IMR-90 (cell line): ENCODE results near the gene TMTC1. TPM values are rescaled to one million over a fixed set of nuclear protein-coding genes. Genes with fewer than 3 reads are reported as not detected.
A peak's percentile ranks its signal among the peaks of the same experiment; 100 is the strongest.

Source experiments
- ATAC-seq: fragments of 200-7000 bp; cut with Tn5 transposase; 2 replicates; pipeline ENCODE4 v1.9.1; 2020; ENCODE audit warnings: low read depth, mild to moderate bottlenecking, moderate library complexity
- BruUV-seq: library from RNA; stranded (reverse); fragments of 400-500 nt; replicated peaks from 2 replicates; lab custom pipeline; 2021; lab: Mats Ljungman, UMichigan
- CTCF ChIA-PET: fragments of 300-600 bp; formaldehyde crosslinking; extraction: SDS; loops from one replicate; lab custom pipeline; 2021; ENCODE audit warnings: antibody characterized with exemption; lab: Yijun Ruan, JAX
- POLR2A ChIA-PET: fragments of 300-600 bp; sonication (Branson Sonifier 250); formaldehyde crosslinking; loops from one replicate; lab custom pipeline; 2022; ENCODE audit warnings: antibody characterized with exemption; ENCODE audit not compliant: unreplicated experiment; lab: Charles Lee
- DNase-seq: peaks from one replicate; pipeline ENCODE4 v3.0.0; 2013
- H2AFZ ChIP-seq: replicated peaks from 2 replicates; pipeline ENCODE3; 2013; ENCODE audit warnings: low read length, mild to moderate bottlenecking; ENCODE audit not compliant: poor library complexity
- H2AK5ac ChIP-seq: 2 replicates; pipeline ENCODE4 v1.6.1; 2013; ENCODE audit warnings: low read depth, low read length, inconsistent platforms
- H2AK9ac ChIP-seq: replicated peaks from 2 replicates; pipeline ENCODE3; 2013; ENCODE audit warnings: mild to moderate bottlenecking, low read depth, low read length, moderate library complexity; ENCODE audit not compliant: poor library complexity
- H2BK120ac ChIP-seq: 2 replicates; pipeline ENCODE4 v1.6.1; 2013; ENCODE audit warnings: low read depth, low read length, inconsistent platforms
- H2BK15ac ChIP-seq: 3 replicates; pipeline ENCODE4 v1.6.1; 2013; ENCODE audit warnings: low read depth, low read length, inconsistent platforms
- H2BK20ac ChIP-seq: 2 replicates; pipeline ENCODE4 v1.6.1; 2013; ENCODE audit warnings: low read depth, mild to moderate bottlenecking, inconsistent platforms, low read length, moderate library complexity
- H2BK5ac ChIP-seq: 2 replicates; pipeline ENCODE4 v1.6.1; 2013; ENCODE audit warnings: mild to moderate bottlenecking, low read depth, low read length, inconsistent platforms; ENCODE audit not compliant: poor library complexity, severe bottlenecking
- H3K14ac ChIP-seq: replicated peaks from 2 replicates; pipeline ENCODE4 v1.6.1; 2013; ENCODE audit warnings: low read depth, low read length, inconsistent platforms
- H3K18ac ChIP-seq: 2 replicates; pipeline ENCODE4 v1.6.1; 2013; ENCODE audit warnings: low read depth, low read length, control low read depth
- H3K23ac ChIP-seq: 2 replicates; pipeline ENCODE4 v1.6.1; 2013; ENCODE audit warnings: low read depth, low read length, inconsistent platforms
- H3K27ac ChIP-seq: 2 replicates; pipeline ENCODE4 v1.5.1; 2013; ENCODE audit warnings: mild to moderate bottlenecking, control low read depth, low read length; ENCODE audit not compliant: insufficient read depth
- H3K27me3 ChIP-seq: 2 replicates; pipeline ENCODE4 v1.6.1; 2013; ENCODE audit warnings: low read length; ENCODE audit not compliant: control insufficient read depth, insufficient read depth
- H3K36me3 ChIP-seq: 2 replicates; pipeline ENCODE4 v1.6.1; 2013; ENCODE audit warnings: low read length, mixed read lengths; ENCODE audit not compliant: control insufficient read depth, insufficient read depth
- H3K4ac ChIP-seq: 2 replicates; pipeline ENCODE4 v1.6.1; 2013; ENCODE audit warnings: low read depth, low read length, inconsistent platforms
- H3K4me1 ChIP-seq: 2 replicates; pipeline ENCODE4 v1.6.1; 2013; ENCODE audit warnings: low read length, mixed read lengths; ENCODE audit not compliant: control insufficient read depth, insufficient read depth
- H3K4me2 ChIP-seq: 2 replicates; pipeline ENCODE4 v1.6.1; 2013; ENCODE audit warnings: low read depth, mild to moderate bottlenecking, control low read depth, low read length, moderate library complexity
- H3K4me3 ChIP-seq: 2 replicates; pipeline ENCODE4 v1.5.1; 2013; ENCODE audit warnings: low read depth, mild to moderate bottlenecking, control low read depth, low read length, moderate library complexity; ENCODE audit not compliant: insufficient read depth
- H3K56ac ChIP-seq: 2 replicates; pipeline ENCODE4 v1.6.1; 2013; ENCODE audit warnings: low read length, inconsistent platforms; ENCODE audit not compliant: insufficient read depth; ENCODE audit errors: extremely low read depth
- H3K79me1 ChIP-seq, 2 experiments: 2 replicates each; pipeline ENCODE4 v1.6.1; 2013; ENCODE audit warnings: low read length in 2 of 2, inconsistent platforms in 1 of 2, low read depth in 1 of 2
- H3K9ac ChIP-seq: 2 replicates; pipeline ENCODE4 v1.6.1; 2013; ENCODE audit warnings: low read depth, low read length, control low read depth
- H3K9me1 ChIP-seq: 2 replicates; pipeline ENCODE4 v1.6.1; 2013; ENCODE audit warnings: low read length, inconsistent platforms; ENCODE audit not compliant: insufficient read depth
- H3K9me3 ChIP-seq: 2 replicates; pipeline ENCODE4 v1.6.1; 2013; ENCODE audit warnings: low read length; ENCODE audit not compliant: control insufficient read depth, insufficient read depth
- H4K20me1 ChIP-seq: 2 replicates; pipeline ENCODE4 v1.6.1; 2013; ENCODE audit warnings: low read length, inconsistent platforms; ENCODE audit not compliant: insufficient read depth
- H4K5ac ChIP-seq: 2 replicates; pipeline ENCODE4 v1.6.1; 2013; ENCODE audit warnings: mild to moderate bottlenecking, low read depth, low read length, control low read depth
- H4K8ac ChIP-seq, 2 experiments: 2 replicates each; pipeline ENCODE4 v1.6.1; 2013; ENCODE audit warnings: low read depth in 2 of 2, low read length in 2 of 2, control low read depth in 1 of 2, inconsistent platforms in 1 of 2
- H4K91ac ChIP-seq: 2 replicates; pipeline ENCODE4 v1.6.1; 2013; ENCODE audit warnings: low read depth, low read length, inconsistent platforms; ENCODE audit not compliant: insufficient read depth
- BHLHE40 ChIP-seq: fragments of 150-350 bp; IDR thresholded peaks from 2 replicates; pipeline ENCODE4 v1.6.1; 2016; ENCODE audit warnings: mild to moderate bottlenecking, low read depth, low read length
- CEBPB ChIP-seq: IDR thresholded peaks from 2 replicates; pipeline ENCODE4 v1.6.1; 2012; ENCODE audit warnings: low read depth, low read length, improper control_type of control experiment
- CHD1 ChIP-seq: IDR thresholded peaks from 2 replicates; pipeline ENCODE4 v1.6.1; 2012; ENCODE audit warnings: low read depth, low read length, improper control_type of control experiment
- FOS ChIP-seq: fragments of 150-350 bp; IDR thresholded peaks from 2 replicates; pipeline ENCODE4 v1.6.1; 2016; ENCODE audit warnings: low read depth, low read length
- MAZ ChIP-seq: IDR thresholded peaks from 2 replicates; pipeline ENCODE4 v1.6.1; 2012; ENCODE audit warnings: low read depth, mild to moderate bottlenecking, low read length, improper control_type of control experiment, moderate library complexity, borderline replicate concordance
- MXI1 ChIP-seq: IDR thresholded peaks from 2 replicates; pipeline ENCODE4 v1.6.1; 2012; ENCODE audit warnings: low read depth, mild to moderate bottlenecking, low read length, moderate library complexity, borderline replicate concordance
- NFE2L2 ChIP-seq: fragments of 150-350 bp; IDR thresholded peaks from 2 replicates; pipeline ENCODE4 v1.6.1; 2016; ENCODE audit warnings: low read depth, mild to moderate bottlenecking, low read length
- POLR2A ChIP-seq: IDR thresholded peaks from 2 replicates; pipeline ENCODE4 v1.6.1; 2012; ENCODE audit warnings: mild to moderate bottlenecking, low read depth, low read length
- RAD21 ChIP-seq: IDR thresholded peaks from 2 replicates; pipeline ENCODE4 v1.6.1; 2012; ENCODE audit warnings: low read length, improper control_type of control experiment
- RFX5 ChIP-seq: IDR thresholded peaks from 2 replicates; pipeline ENCODE4 v1.8.0; 2012; ENCODE audit warnings: low read depth, mild to moderate bottlenecking, low read length, moderate library complexity
- SMC3 ChIP-seq: fragments of 150-350 bp; IDR thresholded peaks from 2 replicates; pipeline ENCODE4 v1.6.1; 2016; ENCODE audit warnings: low read depth, mild to moderate bottlenecking, antibody characterized with exemption, low read length, moderate library complexity
- USF2 ChIP-seq: fragments of 150-350 bp; IDR thresholded peaks from 2 replicates; pipeline ENCODE4 v1.6.1; 2017; ENCODE audit warnings: mild to moderate bottlenecking, antibody characterized with exemption, low read length, low read depth
- WGBS, 2 experiments: methylation state at CpG; one replicate each; pipeline versions ENCODE4 v1.1.5 to v1.1.7; 2013; ENCODE audit warnings: missing lambda C conversion rate in 2 of 2; ENCODE audit not compliant: insufficient read length in 1 of 2; ENCODE audit errors: extremely low coverage in 2 of 2; 5-methylcytosine and 5-hydroxymethylcytosine counted together
- dilution Hi-C: fragments of 300-500 bp; cut with HindIII; formaldehyde crosslinking; loops from one replicate; pipeline ENCODE4 v1.14.3; 2018; ENCODE audit warnings: low sequenced_read_pairs; ENCODE audit not compliant: unreplicated experiment
- in situ Hi-C: fragments of 300-500 bp; cut with MboI; formaldehyde crosslinking; loops from 3 replicates; pipeline ENCODE4 v1.14.3; 2019; ENCODE audit warnings: low sequenced_read_pairs, inconsistent platforms, mixed read lengths
- intact Hi-C: fragments of 100-400 bp; cut with micrococcal nuclease; formaldehyde crosslinking; loops from 2 replicates; pipeline ENCODE4 v1.10.0; 2022
- polyA plus RNA-seq, 3 experiments: library from polyadenylated mRNA; depleted of rRNA; stranded (reverse); fragments of >200 nt; gene quantifications; 2 replicates each; pipeline ENCODE4 v1.2.3, GENCODE V29; 2012; ENCODE audit warnings: low replicate concordance in 1 of 3
- total RNA-seq: library from RNA; depleted of rRNA; stranded (reverse); fragments of >200 nt; gene quantifications from 2 replicates; pipeline ENCODE4 v1.2.3, GENCODE V29; 2012
- TF ChIP-seq, protein P1 (sequence below): conservative IDR thresholded peaks from 2 replicates; pipeline ENCODE4 v1.5.1; 2012; ENCODE audit warnings: mild to moderate bottlenecking, low read depth, low read length, improper control_type of control experiment
- TF ChIP-seq, protein P2 (sequence below): fragments of 150-350 bp; IDR thresholded peaks from 2 replicates; pipeline ENCODE4 v1.6.1; 2016; ENCODE audit warnings: low read depth, mild to moderate bottlenecking, low read length, moderate library complexity, borderline replicate concordance

Gene TMTC1
- total and polyA plus RNA-seq, 2 of the 4 experiments (the other 2 are of a cell fraction), result 12.5 to 36.4 TPM

DNA sequence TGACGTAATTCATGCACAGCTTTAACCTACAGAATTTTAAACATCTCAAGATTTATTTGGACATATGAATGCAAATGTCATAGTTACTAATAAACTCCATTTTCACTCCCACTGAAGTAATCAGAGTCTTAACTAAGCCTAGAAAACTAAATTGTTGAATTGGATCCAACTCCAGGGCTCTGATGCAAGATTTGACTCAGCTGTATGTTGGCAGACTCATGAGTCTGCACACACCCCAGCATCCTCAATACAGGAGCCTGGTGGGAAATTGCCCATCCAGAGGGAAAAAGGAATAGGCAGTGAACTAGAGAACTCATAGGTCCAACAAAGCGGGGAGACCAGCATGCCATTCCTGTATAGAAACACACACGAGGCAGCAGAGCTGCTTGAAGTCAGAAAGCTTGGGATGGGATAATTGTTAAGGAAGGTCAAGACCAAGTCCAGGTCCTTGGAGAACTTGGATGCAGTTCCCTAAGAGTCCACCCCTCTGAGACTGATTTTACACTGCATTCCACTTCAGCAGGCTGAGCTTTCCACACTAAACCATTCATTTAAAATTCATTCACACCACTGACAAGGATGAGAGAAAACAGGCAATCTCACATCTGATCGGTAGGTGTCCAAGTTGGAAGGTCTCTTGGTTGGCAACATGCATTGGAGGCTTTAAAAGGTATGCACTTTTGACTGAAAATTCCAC lies 14.4 kb downstream of the TMTC1 start:
- Histone ChIP-seq H2AK5ac (peak overlapping the region; percentile 54; the same call in 1 of the 2 replicates), H3K9me1 (peaks cover 13% of the 10 kb centered on the region), H3K79me1 (peaks cover 18 to 50% of the 10 kb centered on the region in 2 experiments), H3K4ac (peak overlapping the region; percentile 73), H3K56ac (0 out of 2 replicates have a peak overlapping the region, but pooled peaks have one; percentile 17), H2BK15ac (peak overlapping the region; percentile 62; the same call in 1 of the 3 replicates), H3K27me3 (no peaks in the 10 kb centered on the region), H4K20me1 (peaks cover 11% of the 10 kb centered on the region; the same call in 1 of the 2 replicates), H4K8ac (peak overlapping the region in 1 of 2 experiments; percentile 6; a peak in 2 of 4 replicates), H3K36me3 (peaks cover 4% of the 10 kb centered on the region), H3K4me1 (peaks cover 15% of the 10 kb centered on the region), H3K23ac (peak overlapping the region; percentile 26; the same call in 1 of the 2 replicates), H2BK120ac (peak overlapping the region; percentile 86), H2BK20ac (peak overlapping the region; percentile 85), H3K14ac (peak overlapping the region; percentile 77), H2AK9ac (no peak overlapping the region), H4K5ac (peak overlapping the region; percentile 29), H3K9me3 (no peaks in the 10 kb centered on the region), H4K91ac (peak overlapping the region; percentile 88), H3K4me3 (no peak overlapping the region), H2AFZ (no peak overlapping the region), H3K4me2 (peak overlapping the region; percentile 29; the same call in 1 of the 2 replicates), H2BK5ac (peak overlapping the region; percentile 4), H3K9ac (no peak overlapping the region), H3K18ac (peak overlapping the region; percentile 5; the same call in 1 of the 2 replicates), H3K27ac (peak overlapping the region; percentile 51; the same call in 1 of the 2 replicates)
- ATAC-seq (peak; percentile 81), DNase-seq (peak; percentile 94)
- dilution Hi-C loops (no loop called here), intact Hi-C loops (loop anchor here (2.0 kb wide), 1 partner anchor 17 kb away; no protein-coding TSS in a partner anchor), in situ Hi-C loops (no loop called here)
- WGBS, 2 experiments, result no CpG with 5 or more reads among the region's 4 CpGs
- BruUV-seq, result no TSS peak
- POLR2A ChIA-PET, result no interaction called here
- CTCF ChIA-PET, result interaction anchor here (0.9 kb wide), 1 partner anchor 27 kb away, joined by 3 read pairs; no protein-coding TSS in a partner anchor
- TF ChIP-seq MXI1, result no peak
- TF ChIP-seq CHD1, result no peak
- TF ChIP-seq BHLHE40, result no peak
- TF ChIP-seq RFX5, result no peak
- TF ChIP-seq FOS, result peak; percentile 47
- TF ChIP-seq USF2, result no peak
- no peak for TF ChIP-seq RAD21
- TF ChIP-seq, protein P1, sequence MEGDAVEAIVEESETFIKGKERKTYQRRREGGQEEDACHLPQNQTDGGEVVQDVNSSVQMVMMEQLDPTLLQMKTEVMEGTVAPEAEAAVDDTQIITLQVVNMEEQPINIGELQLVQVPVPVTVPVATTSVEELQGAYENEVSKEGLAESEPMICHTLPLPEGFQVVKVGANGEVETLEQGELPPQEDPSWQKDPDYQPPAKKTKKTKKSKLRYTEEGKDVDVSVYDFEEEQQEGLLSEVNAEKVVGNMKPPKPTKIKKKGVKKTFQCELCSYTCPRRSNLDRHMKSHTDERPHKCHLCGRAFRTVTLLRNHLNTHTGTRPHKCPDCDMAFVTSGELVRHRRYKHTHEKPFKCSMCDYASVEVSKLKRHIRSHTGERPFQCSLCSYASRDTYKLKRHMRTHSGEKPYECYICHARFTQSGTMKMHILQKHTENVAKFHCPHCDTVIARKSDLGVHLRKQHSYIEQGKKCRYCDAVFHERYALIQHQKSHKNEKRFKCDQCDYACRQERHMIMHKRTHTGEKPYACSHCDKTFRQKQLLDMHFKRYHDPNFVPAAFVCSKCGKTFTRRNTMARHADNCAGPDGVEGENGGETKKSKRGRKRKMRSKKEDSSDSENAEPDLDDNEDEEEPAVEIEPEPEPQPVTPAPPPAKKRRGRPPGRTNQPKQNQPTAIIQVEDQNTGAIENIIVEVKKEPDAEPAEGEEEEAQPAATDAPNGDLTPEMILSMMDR, result no peak
- peak; percentile 43; the same call in 1 of the 2 replicates for TF ChIP-seq NFE2L2
- TF ChIP-seq POLR2A, result no peak
- TF ChIP-seq SMC3, result no peak
- no peak for TF ChIP-seq MAZ
- TF ChIP-seq CEBPB, result peak; percentile 96
- TF ChIP-seq, protein P2, sequence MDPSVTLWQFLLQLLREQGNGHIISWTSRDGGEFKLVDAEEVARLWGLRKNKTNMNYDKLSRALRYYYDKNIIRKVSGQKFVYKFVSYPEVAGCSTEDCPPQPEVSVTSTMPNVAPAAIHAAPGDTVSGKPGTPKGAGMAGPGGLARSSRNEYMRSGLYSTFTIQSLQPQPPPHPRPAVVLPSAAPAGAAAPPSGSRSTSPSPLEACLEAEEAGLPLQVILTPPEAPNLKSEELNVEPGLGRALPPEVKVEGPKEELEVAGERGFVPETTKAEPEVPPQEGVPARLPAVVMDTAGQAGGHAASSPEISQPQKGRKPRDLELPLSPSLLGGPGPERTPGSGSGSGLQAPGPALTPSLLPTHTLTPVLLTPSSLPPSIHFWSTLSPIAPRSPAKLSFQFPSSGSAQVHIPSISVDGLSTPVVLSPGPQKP, result no peak
